Body of pancreas (tissue), 4 donors: ENCODE results near the gene TTF2. TPM values are rescaled to one million over a fixed set of nuclear protein-coding genes. Genes with fewer than 3 reads are reported as not detected.

Experiments used
- ATAC-seq: fragments of 150-250 bp; one replicate; pipeline ENCODE4 v1.9.1; 2016
- DNase-seq, 4 donors: peaks; one replicate each; pipeline ENCODE4 v3.0.0-alpha.2; 2019
- H3K27ac ChIP-seq, 4 donors: fragments of 200-600 bp; sonication (generic); 1 replicate in 3 of 4; 2 replicates in 1 of 4; pipeline versions ENCODE4 v1.5.1 to v1.6.1; 2016 to 2019; ENCODE audit warnings: mild to moderate bottlenecking in 1 of 4, mixed read lengths in 1 of 4, moderate library complexity in 1 of 4
- H3K27me3 ChIP-seq, 2 donors: fragments of 200-600 bp; sonication (generic); one replicate each; pipeline ENCODE4 v1.6.0; 2016; ENCODE audit warnings: mild to moderate bottlenecking in 1 of 2
- H3K36me3 ChIP-seq, 2 donors: fragments of 200-600 bp; sonication (generic); replicated peaks in 1 of 2; 2 replicates each; pipeline ENCODE4 v1.5.1; 2016; ENCODE audit warnings: low read depth in 2 of 2; ENCODE audit not compliant: insufficient read depth in 1 of 2
- H3K4me1 ChIP-seq: fragments of 200-600 bp; sonication (generic); one replicate; pipeline ENCODE4 v1.6.0; 2016
- H3K4me3 ChIP-seq, 2 donors: fragments of 200-600 bp; sonication (generic); 1 replicate in 1 of 2; 2 replicates in 1 of 2; pipeline ENCODE4 v1.5.1; 2016 to 2019
- H3K9me3 ChIP-seq, 3 donors: fragments of 200-600 bp; sonication (generic); 1 replicate in 2 of 3; 2 replicates in 1 of 3; pipeline ENCODE4 v1.5.1; 2016
- CTCF ChIP-seq, 7 experiments: fragments of 450-650 bp in 4 of 7; fragments of 200-600 bp in 3 of 7; sonication (generic) in 3 of 7; IDR thresholded peaks; one replicate each; pipeline ENCODE4 v1.5.1; 2016 to 2019; ENCODE audit warnings: antibody characterized with exemption in 7 of 7
- POLR2A ChIP-seq, 3 donors: fragments of 450-650 bp; IDR thresholded peaks; one replicate each; pipeline ENCODE4 v1.6.1; 2016; ENCODE audit warnings: antibody characterized with exemption in 3 of 3, mild to moderate bottlenecking in 2 of 3
- WGBS, 2 donors: methylation state at CpG; one replicate each; pipeline ENCODE4 v1.1.5; 2017; 5-methylcytosine and 5-hydroxymethylcytosine counted together
- intact Hi-C: fragments of 100-400 bp; cut with DNase I; formaldehyde crosslinking; loops from one replicate; pipeline ENCODE4 v1.15.1; 2023
- total RNA-seq, 2 donors: library from RNA; depleted of rRNA; stranded (reverse); fragments of >200 nt; gene quantifications; one replicate each; pipeline ENCODE4 v1.1.0, GENCODE V29; 2016

TTF2 gene
- total RNA-seq, 2 donors from 2014 or later: 7.8 to 9.6 TPM

DNA sequence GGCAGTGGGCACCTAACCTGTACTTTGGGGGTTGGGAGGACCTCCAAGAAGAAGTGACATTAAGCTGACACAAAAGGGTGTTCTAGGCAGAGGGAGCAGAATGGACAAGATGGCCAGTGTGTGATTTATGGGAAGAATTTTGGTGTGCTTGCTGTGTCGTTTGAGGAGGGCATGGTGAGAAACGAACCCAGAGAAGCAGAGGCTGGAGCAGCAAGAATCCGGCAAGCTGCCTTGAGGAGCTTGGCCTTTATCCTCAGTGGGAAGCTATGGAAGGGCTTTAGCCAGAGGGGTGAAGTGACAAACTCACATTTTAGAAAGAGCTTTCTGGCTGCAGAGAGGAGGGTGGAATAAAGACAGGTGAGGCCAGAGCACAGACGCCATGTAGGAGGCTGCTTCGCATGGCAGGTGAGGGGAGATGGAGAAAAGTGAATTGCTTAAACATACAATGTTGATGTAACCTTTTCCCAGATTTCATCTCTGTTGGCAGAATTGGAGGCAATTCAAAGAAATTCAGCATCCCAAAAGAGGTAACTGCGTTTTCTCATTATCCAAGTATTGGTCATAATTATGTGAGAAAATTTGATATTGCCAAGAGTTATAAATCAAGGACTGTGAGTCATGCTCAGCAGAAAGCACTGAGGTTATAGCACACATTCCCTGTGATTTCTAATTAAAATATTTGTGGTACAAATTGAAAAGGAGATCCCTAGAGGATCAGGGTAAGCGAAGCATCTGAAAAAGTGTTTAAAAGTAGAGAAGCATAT lies 34.9 kb downstream of the TTF2 start:
- intact Hi-C loops: no loop called here
- no peak for DNase-seq
- Histone ChIP-seq H3K4me1 (peaks cover 12% of the 10 kb centered on the region), H3K27ac (no peak overlapping the region), H3K36me3 (no peaks in the 10 kb centered on the region), H3K4me3 (no peak overlapping the region), H3K9me3 (no peaks in the 10 kb centered on the region), H3K27me3 (no peaks in the 10 kb centered on the region)
- ATAC-seq: no peak
- 87 to 94% methylated on average over 7 of the region's 7 CpGs for WGBS, 2 donors
- no peak for TF ChIP-seq POLR2A (IDR thresholded peaks at IDR 0.05)
- TF ChIP-seq CTCF (IDR thresholded peaks at IDR 0.05): no peak

- Histone ChIP-seq H3K27me3 (no peaks in the 10 kb centered on the region), H3K36me3 (peaks cover 0 to 3% of the 10 kb centered on the region in 2 donors), H3K9me3 (no peaks in the 10 kb centered on the region), H3K27ac (peak overlapping the region in 2 of 4 donors; percentile 41 to 51), H3K4me1 (peaks cover 12% of the 10 kb centered on the region), H3K4me3 (no peak overlapping the region)
- intact Hi-C loops: no loop called here
- WGBS, 2 donors: 17 to 34% methylated on average over 3 of the region's 3 CpGs
- no peak for TF ChIP-seq CTCF (IDR thresholded peaks at IDR 0.05)
- DNase-seq: no peak
- ATAC-seq: peak; percentile 60
Observed at GRCh38 chr1:117096951-117097408, 36.9 kb downstream of the TTF2 start.

DNA sequence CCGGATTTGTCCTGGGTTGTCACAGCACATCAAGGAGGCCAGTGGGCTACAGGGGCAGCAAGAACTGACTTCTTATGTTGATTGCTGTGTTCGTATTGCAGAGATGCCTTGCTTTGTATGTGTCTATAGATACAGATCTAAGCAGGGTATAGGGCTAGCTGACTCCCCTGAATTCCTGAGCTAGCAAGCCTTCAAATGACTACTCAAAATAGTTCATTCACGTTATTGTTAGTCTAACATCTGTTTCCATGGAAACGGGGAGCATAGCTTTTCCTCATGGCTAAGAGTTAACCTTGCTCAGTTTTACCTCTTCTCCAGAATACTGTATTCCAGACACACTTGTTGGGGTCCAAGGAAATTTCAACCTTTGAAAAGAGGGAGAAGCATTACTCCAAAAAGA lies 37.3 kb downstream of the TTF2 start:
- H3K36me3 ChIP-seq: peaks cover 0 to 3% of the 10 kb centered on the region in 2 donors
- peaks cover 12% of the 10 kb centered on the region for H3K4me1 ChIP-seq
- ATAC-seq: no peak
- H3K27me3 ChIP-seq: no peaks in the 10 kb centered on the region
- DNase-seq: no peak
- no peak for TF ChIP-seq CTCF (IDR thresholded peaks at IDR 0.05)
- no peak for TF ChIP-seq POLR2A (IDR thresholded peaks at IDR 0.05)
- H3K27ac ChIP-seq: peak overlapping the region in 2 of 4 donors; percentile 41 to 51
- WGBS, 2 donors: 45 to 48% methylated on average over 4 of the region's 4 CpGs
- no peaks in the 10 kb centered on the region for H3K9me3 ChIP-seq
- intact Hi-C loops: no loop called here
- no peak overlapping the region for H3K4me3 ChIP-seq

- TF ChIP-seq POLR2A (IDR thresholded peaks at IDR 0.05): no peak
- TF ChIP-seq CTCF (IDR thresholded peaks at IDR 0.05): no peak
- Histone ChIP-seq H3K27ac (no peak overlapping the region), H3K27me3 (no peaks in the 10 kb centered on the region), H3K4me3 (no peak overlapping the region), H3K4me1 (peaks cover 12% of the 10 kb centered on the region), H3K36me3 (peaks cover 0 to 3% of the 10 kb centered on the region in 2 donors), H3K9me3 (no peaks in the 10 kb centered on the region)
- ATAC-seq: no peak
- intact Hi-C loops: no loop called here
- WGBS, 2 donors: 88 to 95% methylated on average over 4 of the region's 4 CpGs
- DNase-seq: no peak
Observed at GRCh38 chr1:117098287-117098890, 38.3 kb downstream of the TTF2 start.
